SKM-1 (cell line): ENCODE results near the gene TANGO2.

Experiments used
- DNase-seq: peaks from one replicate; lab custom pipeline; 2025; ENCODE audit not compliant: unreplicated experiment; lab: John Stamatoyannopoulos, UW

The TANGO2 gene

GRCh38 chr22:19982991-19983578, 37.8 kb upstream of the TANGO2 start:
- no peak for DNase-seq

- no peak for DNase-seq
Observed at GRCh38 chr22:19983741-19984140, 37.2 kb upstream of the TANGO2 start.

- DNase-seq, result no peak
Observed at GRCh38 chr22:19984201-19984753, 36.6 kb upstream of the TANGO2 start.

- no peak for DNase-seq
Observed at GRCh38 chr22:19984851-19985811, 35.8 kb upstream of the TANGO2 start.

GRCh38 chr22:19986011-19986409, 34.9 kb upstream of the TANGO2 start:
- no peak for DNase-seq

- DNase-seq, result no peak
Observed at GRCh38 chr22:19986410-19987341, 34.2 kb upstream of the TANGO2 start.

- DNase-seq, result no peak
Observed at GRCh38 chr22:19987394-19988306, 33.3 kb upstream of the TANGO2 start.

- no peak for DNase-seq
Observed at GRCh38 chr22:19988331-19988808, 32.5 kb upstream of the TANGO2 start.

- no peak for DNase-seq
Observed at GRCh38 chr22:19988965-19989724, 31.8 kb upstream of the TANGO2 start.

- no peak for DNase-seq
Observed at GRCh38 chr22:19989725-19990067, 31.2 kb upstream of the TANGO2 start.

- DNase-seq, result no peak
Observed at GRCh38 chr22:19990188-19990587, 30.7 kb upstream of the TANGO2 start.

- DNase-seq, result no peak
Observed at GRCh38 chr22:19990609-19991394, 30.1 kb upstream of the TANGO2 start.

- DNase-seq, result no peak
Observed at GRCh38 chr22:19991395-19991644, 29.6 kb upstream of the TANGO2 start.

GRCh38 chr22:19991645-19992451, 29.1 kb upstream of the TANGO2 start:
- DNase-seq, result no peak

- DNase-seq, result no peak
Observed at GRCh38 chr22:19992481-19992911, 28.4 kb upstream of the TANGO2 start.

GRCh38 chr22:19992921-19993355, 28.0 kb upstream of the TANGO2 start:
- no peak for DNase-seq

GRCh38 chr22:19993926-19994325, 27.0 kb upstream of the TANGO2 start:
- no peak for DNase-seq
